ENCODE results near the gene MAX.

GRCh38 chr14:65041434-65041915 lies 60.8 kb downstream of the MAX start:
- no peak for TF ChIP-seq POLR2AphosphoS5 (IDR thresholded peaks at IDR 0.05)
- TF ChIP-seq, protein P1, sequence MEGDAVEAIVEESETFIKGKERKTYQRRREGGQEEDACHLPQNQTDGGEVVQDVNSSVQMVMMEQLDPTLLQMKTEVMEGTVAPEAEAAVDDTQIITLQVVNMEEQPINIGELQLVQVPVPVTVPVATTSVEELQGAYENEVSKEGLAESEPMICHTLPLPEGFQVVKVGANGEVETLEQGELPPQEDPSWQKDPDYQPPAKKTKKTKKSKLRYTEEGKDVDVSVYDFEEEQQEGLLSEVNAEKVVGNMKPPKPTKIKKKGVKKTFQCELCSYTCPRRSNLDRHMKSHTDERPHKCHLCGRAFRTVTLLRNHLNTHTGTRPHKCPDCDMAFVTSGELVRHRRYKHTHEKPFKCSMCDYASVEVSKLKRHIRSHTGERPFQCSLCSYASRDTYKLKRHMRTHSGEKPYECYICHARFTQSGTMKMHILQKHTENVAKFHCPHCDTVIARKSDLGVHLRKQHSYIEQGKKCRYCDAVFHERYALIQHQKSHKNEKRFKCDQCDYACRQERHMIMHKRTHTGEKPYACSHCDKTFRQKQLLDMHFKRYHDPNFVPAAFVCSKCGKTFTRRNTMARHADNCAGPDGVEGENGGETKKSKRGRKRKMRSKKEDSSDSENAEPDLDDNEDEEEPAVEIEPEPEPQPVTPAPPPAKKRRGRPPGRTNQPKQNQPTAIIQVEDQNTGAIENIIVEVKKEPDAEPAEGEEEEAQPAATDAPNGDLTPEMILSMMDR (IDR thresholded peaks at IDR 0.05): no peak

All from upper lobe of left lung (tissue), 4 donors.